ENCODE measurements around the gene MRPL23.

- no peak for TF ChIP-seq CTCF (IDR thresholded peaks at IDR 0.05)
- no peak for TF ChIP-seq POLR2A (IDR thresholded peaks at IDR 0.05)
- no peak for TF ChIP-seq POLR2AphosphoS5 (IDR thresholded peaks at IDR 0.05; ENCODE audit: insufficient read depth in 1 of 2, low read depth in 1 of 2)
Measured at GRCh38 chr11:1968454-1969002, 21.4 kb downstream of the MRPL23 start.
